Skeletal muscle satellite cell (primary cell): ENCODE data around the gene IKZF3.
A peak's percentile ranks its signal among the peaks of the same experiment; 100 is the strongest.

Experiments
- H3K27me3 ChIP-seq: 2 replicates; pipeline ENCODE4 v1.7.0; 2013; ENCODE audit warnings: low read length; ENCODE audit not compliant: control insufficient read depth, insufficient read depth
- H3K36me3 ChIP-seq: 2 replicates; pipeline ENCODE4 v1.7.0; 2013; ENCODE audit warnings: mild to moderate bottlenecking, control low read depth, low read length; ENCODE audit not compliant: insufficient read depth
- H3K4me1 ChIP-seq: 2 replicates; pipeline ENCODE4 v1.7.0; 2013; ENCODE audit warnings: low read length; ENCODE audit not compliant: control insufficient read depth, insufficient read depth
- H3K4me2 ChIP-seq: 2 replicates; pipeline ENCODE4 v1.7.0; 2013; ENCODE audit warnings: mild to moderate bottlenecking, low read length
- H3K4me3 ChIP-seq: 2 replicates; pipeline ENCODE4 v1.7.0; 2013; ENCODE audit warnings: low read length
- H3K9ac ChIP-seq: 2 replicates; pipeline ENCODE4 v1.7.0; 2013; ENCODE audit warnings: mild to moderate bottlenecking, low read depth, low read length, moderate library complexity
- H3K9me3 ChIP-seq: replicated peaks from 2 replicates; pipeline ENCODE4 v1.7.0; 2013; ENCODE audit warnings: mild to moderate bottlenecking, control low read depth, low read length

Gene IKZF3

GRCh38 chr17:39757931-39758873 is 105.9 kb downstream of the IKZF3 start:
- Histone ChIP-seq H3K9me3 (no peaks in the 10 kb centered on the region), H3K36me3 (no peaks in the 10 kb centered on the region), H3K4me3 (no peak overlapping the region), H3K4me2 (no peak overlapping the region), H3K4me1 (peaks cover 13% of the 10 kb centered on the region), H3K9ac (no peak overlapping the region), H3K27me3 (peaks cover 51% of the 10 kb centered on the region)

- H3K27me3 ChIP-seq, result peaks cover 49% of the 10 kb centered on the region
- no peaks in the 10 kb centered on the region for H3K36me3 ChIP-seq
- peaks cover 8% of the 10 kb centered on the region for H3K4me1 ChIP-seq
- H3K9me3 ChIP-seq, result no peaks in the 10 kb centered on the region
- H3K4me2 ChIP-seq, result no peak overlapping the region
- H3K4me3 ChIP-seq, result no peak overlapping the region
- no peak overlapping the region for H3K9ac ChIP-seq
Observed at GRCh38 chr17:39757176-39757662, 106.9 kb downstream of the IKZF3 start.

GRCh38 chr17:39756380-39757079 is 107.6 kb downstream of the IKZF3 start:
- H3K4me3 ChIP-seq, result no peak overlapping the region
- peaks cover 51% of the 10 kb centered on the region for H3K27me3 ChIP-seq
- H3K9me3 ChIP-seq, result no peaks in the 10 kb centered on the region
- H3K36me3 ChIP-seq, result no peaks in the 10 kb centered on the region
- H3K4me1 ChIP-seq, result peaks cover 8% of the 10 kb centered on the region
- H3K9ac ChIP-seq, result no peak overlapping the region
- no peak overlapping the region for H3K4me2 ChIP-seq

- Histone ChIP-seq H3K27me3 (peaks cover 51% of the 10 kb centered on the region), H3K4me2 (no peak overlapping the region), H3K9ac (no peak overlapping the region), H3K9me3 (no peaks in the 10 kb centered on the region), H3K4me3 (no peak overlapping the region), H3K4me1 (peaks cover 8% of the 10 kb centered on the region), H3K36me3 (no peaks in the 10 kb centered on the region)
Observed at GRCh38 chr17:39755554-39756379, 108.3 kb downstream of the IKZF3 start.

- Histone ChIP-seq H3K9me3 (no peaks in the 10 kb centered on the region), H3K36me3 (no peaks in the 10 kb centered on the region), H3K4me1 (peaks cover 8% of the 10 kb centered on the region), H3K4me2 (peak overlapping the region; percentile 99), H3K27me3 (peaks cover 55% of the 10 kb centered on the region), H3K4me3 (peak overlapping the region; percentile 92), H3K9ac (peak overlapping the region; percentile 94)
Observed at GRCh38 chr17:39754958-39755553, 109.1 kb downstream of the IKZF3 start.

- peak overlapping the region; percentile 92 for H3K4me3 ChIP-seq
- no peaks in the 10 kb centered on the region for H3K9me3 ChIP-seq
- no peaks in the 10 kb centered on the region for H3K36me3 ChIP-seq
- H3K4me1 ChIP-seq, result peaks cover 8% of the 10 kb centered on the region
- peaks cover 51% of the 10 kb centered on the region for H3K27me3 ChIP-seq
- peak overlapping the region; percentile 99 for H3K4me2 ChIP-seq
- H3K9ac ChIP-seq, result peak overlapping the region; percentile 94
Observed at GRCh38 chr17:39754161-39754957, 109.8 kb downstream of the IKZF3 start.

- Histone ChIP-seq H3K9ac (peak overlapping the region; percentile 94), H3K4me1 (peaks cover 8% of the 10 kb centered on the region), H3K36me3 (no peaks in the 10 kb centered on the region), H3K27me3 (peaks cover 47% of the 10 kb centered on the region), H3K4me3 (peak overlapping the region; percentile 92), H3K9me3 (no peaks in the 10 kb centered on the region), H3K4me2 (peak overlapping the region; percentile 99)
Observed at GRCh38 chr17:39753514-39754160, 110.5 kb downstream of the IKZF3 start.

GRCh38 chr17:39752241-39752881 is 111.8 kb downstream of the IKZF3 start:
- Histone ChIP-seq H3K9ac (no peak overlapping the region), H3K9me3 (no peaks in the 10 kb centered on the region), H3K36me3 (no peaks in the 10 kb centered on the region), H3K27me3 (peaks cover 34% of the 10 kb centered on the region), H3K4me2 (no peak overlapping the region), H3K4me3 (no peak overlapping the region), H3K4me1 (peaks cover 8% of the 10 kb centered on the region)

- Histone ChIP-seq H3K9me3 (no peaks in the 10 kb centered on the region), H3K27me3 (peaks cover 27% of the 10 kb centered on the region), H3K4me3 (no peak overlapping the region), H3K9ac (no peak overlapping the region), H3K4me1 (peaks cover 8% of the 10 kb centered on the region), H3K4me2 (no peak overlapping the region), H3K36me3 (no peaks in the 10 kb centered on the region)
Observed at GRCh38 chr17:39751637-39752036, 112.5 kb downstream of the IKZF3 start.
